HepG2 (cell line): ENCODE results near the gene TOMM6. TPM values are rescaled to one million over a fixed set of nuclear protein-coding genes. Genes with fewer than 3 reads are reported as not detected.

ENCODE experiments used
- CBX2 ChIP-seq, 2 experiments: fragments of 200-600 bp in 1 of 2; sonication (generic); formaldehyde crosslinking in 1 of 2; IDR thresholded peaks; 2 replicates each; pipeline versions ENCODE4 v1.7.0 to v1.8.1; 2018 to 2022; ENCODE audit warnings: low read depth in 2 of 2, low read length in 1 of 2, mild to moderate bottlenecking in 1 of 2, missing genetic modification reagents in 1 of 2
- HHEX ChIP-seq: IDR thresholded peaks from 2 replicates; pipeline ENCODE4 v1.6.1; 2016; ENCODE audit warnings: control low read depth
- HNF4G ChIP-seq, 2 experiments: sonication (generic) in 1 of 2; formaldehyde crosslinking in 1 of 2; IDR thresholded peaks; 2 replicates each; pipeline versions ENCODE4 v1.4.0 to v1.6.1; 2011 to 2020; ENCODE audit warnings: borderline replicate concordance in 2 of 2, low read depth in 2 of 2, mild to moderate bottlenecking in 2 of 2, low read length in 1 of 2, missing genetic modification reagents in 1 of 2, moderate library complexity in 1 of 2
- HNRNPL ChIP-seq: fragments of 200-400 bp; formaldehyde crosslinking; IDR thresholded peaks from 2 replicates; pipeline ENCODE4 v1.6.1; 2017; ENCODE audit warnings: mild to moderate bottlenecking, low read depth, low read length
- JDP2 ChIP-seq: sonication (generic); formaldehyde crosslinking; IDR thresholded peaks from 2 replicates; pipeline ENCODE4 v1.8.1; 2022; ENCODE audit warnings: missing genetic modification reagents, borderline replicate concordance
- KLF16 ChIP-seq, 2 experiments: sonication (generic) in 1 of 2; formaldehyde crosslinking in 1 of 2; IDR thresholded peaks; 2 replicates each; pipeline versions ENCODE4 v1.6.1 to v1.8.0; 2016 to 2023; ENCODE audit warnings: missing genetic modification reagents in 2 of 2, missing compliant biosample characterization in 1 of 2
- MED13 ChIP-seq: sonication (generic); formaldehyde crosslinking; IDR thresholded peaks from 2 replicates; pipeline ENCODE4 v1.5.0; 2020; ENCODE audit warnings: missing genetic modification reagents
- NFKB2 ChIP-seq: sonication (generic); formaldehyde crosslinking; IDR thresholded peaks from 2 replicates; pipeline ENCODE4 v1.4.0; 2020; ENCODE audit warnings: missing genetic modification reagents, borderline replicate concordance
- NFYB ChIP-seq: sonication (generic); formaldehyde crosslinking; IDR thresholded peaks from 2 replicates; pipeline ENCODE4 v1.4.0; 2020; ENCODE audit warnings: missing genetic modification reagents
- NR2C2 ChIP-seq: sonication (generic); formaldehyde crosslinking; IDR thresholded peaks from 2 replicates; pipeline ENCODE4 v1.4.0; 2020; ENCODE audit warnings: missing genetic modification reagents, mild to moderate bottlenecking, moderate library complexity, borderline replicate concordance
- RFX5 ChIP-seq: IDR thresholded peaks from 2 replicates; pipeline ENCODE4 v1.6.1; 2011; ENCODE audit warnings: low read depth, low read length, improper control_type of control experiment
- SCMH1 ChIP-seq: sonication (generic); formaldehyde crosslinking; IDR thresholded peaks from 2 replicates; pipeline ENCODE4 v1.9.0; 2021; ENCODE audit warnings: missing genetic modification reagents, mild to moderate bottlenecking, borderline replicate concordance
- TBX2 ChIP-seq: sonication (generic); formaldehyde crosslinking; IDR thresholded peaks from 2 replicates; pipeline ENCODE4 v1.5.0; 2020; ENCODE audit warnings: missing genetic modification reagents, mild to moderate bottlenecking, borderline replicate concordance
- YEATS2 ChIP-seq: sonication (generic); formaldehyde crosslinking; IDR thresholded peaks from 2 replicates; pipeline ENCODE4 v1.4.0; 2020; ENCODE audit warnings: missing genetic modification reagents, borderline replicate concordance
- ZBTB1 ChIP-seq: sonication (generic); formaldehyde crosslinking; IDR thresholded peaks from 2 replicates; pipeline ENCODE4 v1.4.0; 2020; ENCODE audit warnings: missing genetic modification reagents, borderline replicate concordance
- ZBTB38 ChIP-seq: sonication (generic); formaldehyde crosslinking; IDR thresholded peaks from 2 replicates; pipeline ENCODE4 v1.5.1; 2020; ENCODE audit warnings: mild to moderate bottlenecking, missing genetic modification reagents
- ZBTB8A ChIP-seq: sonication (generic); formaldehyde crosslinking; IDR thresholded peaks from 2 replicates; pipeline ENCODE4 v1.4.0; 2020; ENCODE audit warnings: mild to moderate bottlenecking, low read depth, missing genetic modification reagents, borderline replicate concordance
- ZFP37 ChIP-seq: sonication (generic); formaldehyde crosslinking; IDR thresholded peaks from 2 replicates; pipeline ENCODE4 v1.4.0; 2020; ENCODE audit warnings: missing genetic modification reagents, borderline replicate concordance
- ZNF224 ChIP-seq: sonication (generic); formaldehyde crosslinking; IDR thresholded peaks from 2 replicates; pipeline ENCODE4 v1.5.0; 2020; ENCODE audit warnings: mild to moderate bottlenecking, missing genetic modification reagents
- ZNF367 ChIP-seq: sonication (generic); formaldehyde crosslinking; IDR thresholded peaks from 2 replicates; pipeline ENCODE4 v1.4.0; 2020; ENCODE audit warnings: missing genetic modification reagents, borderline replicate concordance
- ZNF530 ChIP-seq: sonication (generic); formaldehyde crosslinking; IDR thresholded peaks from 2 replicates; pipeline ENCODE4 v1.5.0; 2020; ENCODE audit warnings: low read depth, mild to moderate bottlenecking, missing genetic modification reagents
- ZNF607 ChIP-seq: sonication (generic); formaldehyde crosslinking; IDR thresholded peaks from 2 replicates; pipeline ENCODE4 v1.5.1; 2020; ENCODE audit warnings: missing genetic modification reagents, mild to moderate bottlenecking, borderline replicate concordance
- ZNF768 ChIP-seq: sonication (generic); formaldehyde crosslinking; IDR thresholded peaks from 2 replicates; pipeline ENCODE4 v1.4.0; 2020; ENCODE audit warnings: missing genetic modification reagents
- polyA plus RNA-seq, 8 experiments: library from polyadenylated mRNA; depleted of rRNA in 3 of 8; stranded (reverse) in 7 of 8; unstranded in 1 of 8; fragments of >200 nt; fragmentation: Illumina TruSeq in 4 of 8; extraction: Trizol in 4 of 8; gene quantifications; 2 replicates each; pipeline versions ENCODE4 v1.2.1 to v1.2.3, GENCODE V29; 2011 to 2016; ENCODE audit warnings: low read depth in 4 of 8, missing spikeins in 1 of 8, mixed read lengths in 1 of 8; ENCODE audit not compliant: insufficient read depth in 1 of 8
- total RNA-seq, 5 experiments: library from RNA; depleted of rRNA; stranded (reverse); fragments of >200 nt; fragmentation: Illumina TruSeq; extraction: Trizol; gene quantifications; 2 replicates each; pipeline ENCODE4 v1.2.3, GENCODE V29; 2016; ENCODE audit warnings: low read depth in 1 of 5
- TF ChIP-seq, protein P1 (sequence below): sonication (generic); formaldehyde crosslinking; IDR thresholded peaks from 2 replicates; pipeline ENCODE4 v1.4.0; 2020; ENCODE audit warnings: mild to moderate bottlenecking, missing genetic modification reagents
- TF ChIP-seq, protein P2 (sequence below): sonication (generic); formaldehyde crosslinking; IDR thresholded peaks from 2 replicates; pipeline ENCODE4 v1.4.0; 2020; ENCODE audit warnings: mild to moderate bottlenecking, missing genetic modification reagents, borderline replicate concordance
- TF ChIP-seq, protein P3 (sequence below): sonication (generic); formaldehyde crosslinking; IDR thresholded peaks from 2 replicates; pipeline ENCODE4 v1.9.0; 2021; ENCODE audit warnings: missing genetic modification reagents, borderline replicate concordance

The TOMM6 gene
- total and polyA plus RNA-seq, 2 of the 13 experiments (the other 11 are each of a cell fraction or from before 2014, with no cell fraction given): 320 to 321 TPM

- TF ChIP-seq KLF16 (CRISPR knock-in tag; IDR thresholded peaks at IDR 0.05) (peak in 1 of 2 experiments; percentile 43; a peak in 1 of 4 replicates), ZFP37 (CRISPR knock-in tag) (no peak), CBX2 (IDR thresholded peaks at IDR 0.05; ENCODE audit: low read depth, low read length) (no peak), CBX2 (CRISPR knock-in tag; IDR thresholded peaks at IDR 0.05; ENCODE audit: low read depth) (no peak), NFYB (CRISPR knock-in tag) (no peak), ZBTB8A (CRISPR knock-in tag) (no peak), HNF4G (IDR thresholded peaks at IDR 0.05; ENCODE audit: borderline replicate concordance, low read depth, low read length) (peak; percentile 37; the same call in 1 of the 2 replicates), HNF4G (CRISPR knock-in tag; IDR thresholded peaks at IDR 0.05; ENCODE audit: borderline replicate concordance, low read depth) (0 out of 2 replicates have a peak, but pooled peaks have one; percentile 59), HNRNPL (0 out of 2 replicates have a peak, but pooled peaks have one; percentile 33), ZNF607 (CRISPR knock-in tag) (no peak), ZBTB38 (CRISPR knock-in tag) (no peak; the same call in 1 of the 2 replicates), YEATS2 (peak; percentile 73; the same call in 1 of the 2 replicates), ZNF768 (CRISPR knock-in tag) (peak; percentile 10), SCMH1 (CRISPR knock-in tag) (no peak), HHEX (no peak), ZNF530 (no peak), MED13 (CRISPR knock-in tag) (no peak), JDP2 (CRISPR knock-in tag) (no peak), TBX2 (CRISPR knock-in tag) (no peak; the same call in 1 of the 2 replicates), NFKB2 (CRISPR knock-in tag) (no peak), ZBTB1 (CRISPR knock-in tag) (no peak), ZNF224 (CRISPR knock-in tag) (peak; percentile 64; the same call in 1 of the 2 replicates), NR2C2 (CRISPR knock-in tag) (no peak), ZNF367 (no peak), RFX5 (no peak)
- TF ChIP-seq, protein P1, sequence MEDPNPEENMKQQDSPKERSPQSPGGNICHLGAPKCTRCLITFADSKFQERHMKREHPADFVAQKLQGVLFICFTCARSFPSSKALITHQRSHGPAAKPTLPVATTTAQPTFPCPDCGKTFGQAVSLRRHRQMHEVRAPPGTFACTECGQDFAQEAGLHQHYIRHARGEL (CRISPR knock-in tag): no peak
- TF ChIP-seq, protein P2, sequence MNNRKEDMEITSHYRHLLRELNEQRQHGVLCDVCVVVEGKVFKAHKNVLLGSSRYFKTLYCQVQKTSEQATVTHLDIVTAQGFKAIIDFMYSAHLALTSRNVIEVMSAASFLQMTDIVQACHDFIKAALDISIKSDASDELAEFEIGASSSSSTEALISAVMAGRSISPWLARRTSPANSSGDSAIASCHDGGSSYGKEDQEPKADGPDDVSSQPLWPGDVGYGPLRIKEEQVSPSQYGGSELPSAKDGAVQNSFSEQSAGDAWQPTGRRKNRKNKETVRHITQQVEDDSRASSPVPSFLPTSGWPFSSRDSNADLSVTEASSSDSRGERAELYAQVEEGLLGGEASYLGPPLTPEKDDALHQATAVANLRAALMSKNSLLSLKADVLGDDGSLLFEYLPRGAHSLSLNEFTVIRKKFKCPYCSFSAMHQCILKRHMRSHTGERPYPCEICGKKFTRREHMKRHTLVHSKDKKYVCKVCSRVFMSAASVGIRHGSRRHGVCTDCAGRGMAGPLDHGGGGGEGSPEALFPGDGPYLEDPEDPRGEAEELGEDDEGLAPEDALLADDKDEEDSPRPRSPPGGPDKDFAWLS: no peak
- TF ChIP-seq, protein P3, sequence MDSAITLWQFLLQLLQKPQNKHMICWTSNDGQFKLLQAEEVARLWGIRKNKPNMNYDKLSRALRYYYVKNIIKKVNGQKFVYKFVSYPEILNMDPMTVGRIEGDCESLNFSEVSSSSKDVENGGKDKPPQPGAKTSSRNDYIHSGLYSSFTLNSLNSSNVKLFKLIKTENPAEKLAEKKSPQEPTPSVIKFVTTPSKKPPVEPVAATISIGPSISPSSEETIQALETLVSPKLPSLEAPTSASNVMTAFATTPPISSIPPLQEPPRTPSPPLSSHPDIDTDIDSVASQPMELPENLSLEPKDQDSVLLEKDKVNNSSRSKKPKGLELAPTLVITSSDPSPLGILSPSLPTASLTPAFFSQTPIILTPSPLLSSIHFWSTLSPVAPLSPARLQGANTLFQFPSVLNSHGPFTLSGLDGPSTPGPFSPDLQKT (CRISPR knock-in tag): no peak
Measured at GRCh38 chr6:41741625-41742490, 45.6 kb upstream of the TOMM6 start (continued).
